HG03103 (cell line): ENCODE measurements around the gene CERS6.

ENCODE experiments used
- ATAC-seq: cut with Tn5 transposase; IDR thresholded peaks from one replicate; pipeline ENCODE4 v1.9.1; 2021; ENCODE audit warnings: low read depth; ENCODE audit not compliant: unreplicated experiment

CERS6 gene

DNA sequence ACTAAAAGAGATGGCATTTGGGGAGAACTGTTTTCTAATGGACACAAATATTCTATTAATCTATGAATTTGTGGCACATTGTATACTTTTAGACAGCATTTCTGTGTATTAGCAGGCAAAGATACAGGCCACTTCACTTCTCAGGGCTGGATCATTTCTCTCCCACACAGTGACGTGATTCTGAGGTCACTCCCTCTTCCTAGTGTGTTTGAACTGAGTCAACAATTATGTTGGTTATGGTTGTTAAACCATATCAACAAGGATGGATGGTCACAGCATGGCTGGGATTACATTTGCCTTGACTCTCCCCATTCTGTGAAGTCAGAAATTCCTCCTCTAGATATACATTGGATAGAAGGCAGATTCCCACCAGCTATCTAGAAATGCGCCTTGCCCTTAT lies 358.0 kb downstream of the CERS6 start:
- no peak for ATAC-seq

DNA sequence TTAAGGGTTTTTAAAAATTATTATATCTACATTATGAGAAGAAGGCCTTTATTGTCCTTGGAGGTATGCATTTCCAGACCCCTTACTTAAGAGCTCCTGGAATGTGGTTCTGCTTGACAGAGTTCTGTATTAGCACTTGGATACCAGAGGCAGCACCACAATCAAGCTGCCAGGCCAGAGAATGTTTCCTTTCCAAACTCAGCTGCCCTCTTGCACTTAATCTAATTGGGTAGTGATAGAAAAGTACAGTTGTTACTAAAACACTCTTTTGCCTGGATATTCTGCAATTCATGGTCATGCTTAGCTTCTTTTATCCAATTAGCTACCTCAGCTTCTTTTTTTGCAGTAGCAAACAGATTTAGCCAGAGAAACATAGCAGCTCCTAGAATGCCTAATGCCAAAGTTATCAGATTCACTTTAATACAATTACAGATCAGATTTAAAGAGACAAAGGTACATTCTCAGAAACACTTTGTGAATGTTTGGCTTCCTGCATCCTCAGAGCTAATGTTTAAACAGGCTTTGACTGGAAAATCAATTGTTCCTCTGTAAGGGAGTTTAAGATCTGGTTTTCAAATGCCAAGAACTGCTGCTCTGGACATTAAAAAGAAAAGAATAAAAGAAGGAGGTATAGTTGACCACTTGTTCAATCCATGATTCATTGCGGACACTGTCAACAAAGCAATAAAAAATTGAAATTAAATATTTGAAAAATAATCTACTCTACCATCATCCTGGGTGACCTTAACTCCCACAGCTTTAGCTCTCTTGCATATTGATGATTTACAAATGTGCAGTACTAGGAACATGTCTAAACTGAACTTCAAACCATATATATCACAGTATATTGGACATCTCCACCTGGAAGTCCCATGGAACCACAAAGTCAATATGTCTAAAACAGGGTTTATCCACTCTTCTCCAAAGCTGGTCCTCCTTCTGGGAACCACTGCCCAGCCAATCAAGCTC lies 359.2 kb downstream of the CERS6 start:
- no peak for ATAC-seq

DNA sequence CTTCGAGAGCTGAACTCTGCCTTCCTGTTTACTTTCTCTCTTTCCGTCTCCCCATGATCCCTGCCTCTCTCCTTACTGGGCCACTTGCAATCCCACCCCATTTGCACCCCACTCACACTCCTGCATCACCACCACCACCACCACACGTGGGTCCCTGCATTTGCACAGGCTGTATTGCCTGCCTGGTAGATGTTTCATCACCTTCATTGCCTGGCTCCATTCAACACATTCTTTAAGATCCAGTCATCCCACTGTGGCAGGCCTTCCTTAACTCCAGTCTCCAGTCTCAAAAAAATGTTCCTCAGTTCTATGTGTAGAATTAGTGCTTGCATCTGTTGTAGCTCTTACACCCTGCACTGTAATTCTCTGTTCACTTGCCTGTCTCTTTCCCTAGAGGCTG lies 360.3 kb downstream of the CERS6 start:
- no peak for ATAC-seq

DNA sequence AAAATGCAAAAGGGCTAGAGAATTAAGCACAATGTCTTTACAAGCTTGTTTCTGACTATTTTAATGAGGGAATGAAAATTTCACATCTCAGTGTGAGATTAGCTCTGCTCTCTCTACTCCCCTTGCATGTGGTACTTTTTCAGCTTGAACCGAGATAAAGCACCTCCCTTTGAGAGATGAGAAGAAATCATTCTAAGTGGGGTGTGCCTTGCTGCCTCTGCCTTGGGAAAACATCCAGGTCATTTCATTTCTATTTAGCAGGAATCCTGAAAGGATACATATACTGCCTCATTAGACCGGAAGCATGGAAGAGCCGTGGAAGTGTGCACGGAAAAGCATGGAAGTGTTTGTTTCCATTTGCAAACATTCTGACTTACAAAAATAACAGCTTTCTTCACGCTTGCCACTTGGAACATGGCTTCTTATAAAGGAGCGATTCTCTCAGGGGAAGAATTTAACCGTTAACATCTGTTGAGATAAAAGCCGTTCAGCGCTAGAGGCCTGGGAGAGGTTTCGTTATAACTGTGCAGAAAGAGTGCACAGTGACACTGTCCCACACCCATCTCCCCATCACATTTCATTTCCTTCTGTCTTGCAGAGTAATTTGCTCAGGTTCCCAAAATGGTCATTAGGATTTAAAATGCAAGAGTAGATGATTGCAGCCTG lies 363.1 kb downstream of the CERS6 start:
- ATAC-seq: no peak

DNA sequence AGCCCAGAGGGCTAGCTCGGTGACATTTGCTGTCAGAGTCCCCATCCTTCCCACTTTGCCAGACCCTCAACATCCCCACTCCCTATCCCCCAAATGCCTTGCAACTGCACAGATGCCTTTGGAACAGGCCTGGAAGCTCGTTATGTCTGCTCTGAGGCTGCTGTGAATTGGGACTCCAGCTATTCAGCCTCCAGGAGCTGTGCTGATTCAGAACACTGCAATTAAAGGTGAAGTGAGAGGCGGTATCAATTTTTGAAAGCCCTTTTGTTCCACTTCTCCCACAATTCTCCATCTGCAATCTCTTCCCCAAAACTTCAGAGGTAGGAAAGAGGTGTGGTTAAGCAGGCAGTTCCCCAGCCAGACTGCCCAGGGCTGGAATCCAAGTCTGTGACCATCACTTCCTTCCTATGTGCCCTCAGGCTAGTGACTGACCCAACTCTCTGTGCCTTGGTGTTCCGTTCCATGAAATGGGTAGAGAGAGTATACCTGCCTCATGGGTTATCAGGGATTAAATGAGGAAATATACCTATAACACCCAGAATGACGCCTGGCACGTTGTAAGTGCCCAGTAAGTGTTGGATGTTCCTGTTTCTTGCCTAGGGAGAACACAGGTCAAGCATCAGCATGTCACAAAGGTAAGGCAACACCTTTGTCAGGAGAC lies 363.9 kb downstream of the CERS6 start:
- no peak for ATAC-seq

DNA sequence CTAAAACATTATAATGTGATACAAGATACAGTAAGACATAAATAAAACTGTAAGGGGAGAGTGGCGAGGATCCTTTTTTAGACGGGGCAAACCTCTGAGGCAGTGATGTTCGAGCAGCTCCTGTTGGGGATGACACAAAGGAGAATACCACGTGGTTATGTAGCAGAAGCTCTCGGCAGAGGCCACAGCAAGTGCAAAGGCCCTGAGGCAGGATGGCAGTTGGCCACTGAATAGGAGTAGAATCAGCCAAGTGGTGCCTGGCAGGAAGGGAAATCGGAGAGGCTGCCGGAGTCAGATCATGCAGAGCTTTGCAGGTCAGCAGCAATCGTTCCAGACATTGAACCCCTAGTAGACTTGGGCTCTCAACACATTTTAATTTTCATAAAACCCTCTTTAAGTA lies 365.5 kb downstream of the CERS6 start:
- ATAC-seq: no peak

DNA sequence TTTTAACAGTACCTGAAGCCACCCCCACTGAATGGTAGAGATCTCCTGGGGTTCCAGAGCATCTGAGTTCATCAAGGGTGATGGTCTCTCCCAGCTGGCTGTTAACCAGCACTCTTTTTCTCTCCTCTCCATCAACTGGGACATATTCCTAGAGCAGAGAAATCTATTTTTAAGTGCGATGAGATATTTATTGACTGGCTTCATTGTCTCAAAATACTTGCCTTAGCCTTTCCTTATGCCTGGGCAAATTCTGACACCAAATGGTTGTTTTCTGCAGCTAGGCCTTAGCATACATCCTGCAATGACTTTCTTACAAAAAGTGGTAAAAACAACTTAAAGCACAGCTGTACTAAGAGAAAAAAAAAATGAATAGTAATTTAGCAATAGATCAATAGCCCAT lies 365.9 kb downstream of the CERS6 start:
- no peak for ATAC-seq
